ENCODE data around the gene PDCD6IP. TPM values are rescaled to one million over a fixed set of nuclear protein-coding genes. Genes with fewer than 3 reads are reported as not detected.

The PDCD6IP gene
- total RNA-seq, 2 donors from 2014 or later: 165 to 251 TPM

DNA sequence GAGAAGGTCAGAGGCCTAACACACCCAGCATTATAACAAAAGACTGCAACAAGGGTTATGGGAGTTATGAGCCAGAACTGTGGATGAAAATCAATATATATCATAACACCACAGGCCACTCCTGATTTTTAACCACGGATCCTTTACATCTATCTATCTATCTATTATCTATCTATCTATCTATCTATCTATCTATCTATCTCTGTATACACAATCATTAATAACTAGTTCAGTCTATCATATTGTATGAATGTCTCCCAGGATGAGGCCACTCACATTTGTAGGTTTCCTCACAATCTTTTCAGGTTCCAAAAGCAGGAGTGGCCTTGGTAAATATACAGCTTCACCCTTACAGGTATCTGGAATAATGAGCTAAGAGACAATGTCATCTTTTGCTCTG lies 94.2 kb downstream of the PDCD6IP start:
- no peak for DNase-seq (ENCODE audit: low spot score)

GRCh38 chr3:33895658-33896057 lies 97.2 kb downstream of the PDCD6IP start:
- intact Hi-C loops (cut with DNase I): no loop called here
- DNase-seq (ENCODE audit: low spot score): no peak
- TF ChIP-seq POLR2A (IDR thresholded peaks at IDR 0.05) (no peak), POLR2AphosphoS5 (IDR thresholded peaks at IDR 0.05) (no peak)
- TF ChIP-seq, protein P1, sequence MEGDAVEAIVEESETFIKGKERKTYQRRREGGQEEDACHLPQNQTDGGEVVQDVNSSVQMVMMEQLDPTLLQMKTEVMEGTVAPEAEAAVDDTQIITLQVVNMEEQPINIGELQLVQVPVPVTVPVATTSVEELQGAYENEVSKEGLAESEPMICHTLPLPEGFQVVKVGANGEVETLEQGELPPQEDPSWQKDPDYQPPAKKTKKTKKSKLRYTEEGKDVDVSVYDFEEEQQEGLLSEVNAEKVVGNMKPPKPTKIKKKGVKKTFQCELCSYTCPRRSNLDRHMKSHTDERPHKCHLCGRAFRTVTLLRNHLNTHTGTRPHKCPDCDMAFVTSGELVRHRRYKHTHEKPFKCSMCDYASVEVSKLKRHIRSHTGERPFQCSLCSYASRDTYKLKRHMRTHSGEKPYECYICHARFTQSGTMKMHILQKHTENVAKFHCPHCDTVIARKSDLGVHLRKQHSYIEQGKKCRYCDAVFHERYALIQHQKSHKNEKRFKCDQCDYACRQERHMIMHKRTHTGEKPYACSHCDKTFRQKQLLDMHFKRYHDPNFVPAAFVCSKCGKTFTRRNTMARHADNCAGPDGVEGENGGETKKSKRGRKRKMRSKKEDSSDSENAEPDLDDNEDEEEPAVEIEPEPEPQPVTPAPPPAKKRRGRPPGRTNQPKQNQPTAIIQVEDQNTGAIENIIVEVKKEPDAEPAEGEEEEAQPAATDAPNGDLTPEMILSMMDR (IDR thresholded peaks at IDR 0.05): no peak
- Histone ChIP-seq H3K36me3 (no peaks in the 10 kb centered on the region), H3K27me3 (replicated peaks; ENCODE audit: insufficient read depth) (no peaks in the 10 kb centered on the region), H3K4me3 (no peak overlapping the region), H3K9me3 (no peaks in the 10 kb centered on the region), H3K4me1 (replicated peaks) (no peaks in the 10 kb centered on the region), H3K27ac (no peak overlapping the region)

More for the DNA sequence above, 94.2 kb downstream of the PDCD6IP start:
- no peak overlapping the region for H3K27ac ChIP-seq
- H3K4me1 ChIP-seq (replicated peaks): no peaks in the 10 kb centered on the region
- TF ChIP-seq, protein P1 (IDR thresholded peaks at IDR 0.05): no peak
- no peak for TF ChIP-seq POLR2AphosphoS5 (IDR thresholded peaks at IDR 0.05)
- no peak for TF ChIP-seq POLR2A (IDR thresholded peaks at IDR 0.05)
- H3K27me3 ChIP-seq (replicated peaks; ENCODE audit: insufficient read depth): no peaks in the 10 kb centered on the region
- no peaks in the 10 kb centered on the region for H3K36me3 ChIP-seq
- no peaks in the 10 kb centered on the region for H3K9me3 ChIP-seq
- H3K4me3 ChIP-seq: no peak overlapping the region
- 97% methylated on average over 1 of the region's 1 CpG for WGBS
- intact Hi-C loops (cut with DNase I): no loop called here

- Histone ChIP-seq H3K9me3 (no peaks in the 10 kb centered on the region), H3K27ac (no peak overlapping the region), H3K4me1 (replicated peaks) (no peaks in the 10 kb centered on the region), H3K27me3 (replicated peaks; ENCODE audit: insufficient read depth) (no peaks in the 10 kb centered on the region), H3K4me3 (no peak overlapping the region), H3K36me3 (no peaks in the 10 kb centered on the region)
- no peak for TF ChIP-seq POLR2A (IDR thresholded peaks at IDR 0.05)
- TF ChIP-seq, protein P1 (IDR thresholded peaks at IDR 0.05): no peak
- no peak for TF ChIP-seq POLR2AphosphoS5 (IDR thresholded peaks at IDR 0.05)
- 54% methylated on average over 1 of the region's 1 CpG for WGBS
- DNase-seq (ENCODE audit: low spot score): no peak
- intact Hi-C loops (cut with DNase I): no loop called here
Measured at GRCh38 chr3:33897306-33897705, 98.9 kb downstream of the PDCD6IP start.

DNA sequence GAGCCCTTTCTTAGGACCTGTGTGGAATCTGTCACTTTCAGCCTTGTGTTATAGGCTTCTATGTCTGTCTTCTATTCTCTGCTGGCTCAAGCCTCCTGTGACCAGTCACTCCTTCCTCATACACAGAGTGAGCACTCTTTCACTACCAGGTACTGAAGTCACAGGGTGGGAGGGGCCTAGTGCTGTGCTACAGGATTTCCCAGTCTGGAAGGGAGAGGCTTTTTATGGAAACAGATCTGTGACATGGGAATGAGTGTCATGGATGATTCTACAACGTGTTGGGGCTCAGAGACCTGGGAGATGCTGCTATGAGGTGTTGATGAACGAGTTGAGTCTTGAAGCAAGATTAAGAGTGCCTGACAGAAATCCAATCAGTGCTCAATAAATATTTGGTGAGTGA lies 100.5 kb downstream of the PDCD6IP start:
- Histone ChIP-seq H3K36me3 (no peaks in the 10 kb centered on the region), H3K9me3 (no peaks in the 10 kb centered on the region), H3K4me3 (no peak overlapping the region), H3K27me3 (replicated peaks; ENCODE audit: insufficient read depth) (no peaks in the 10 kb centered on the region), H3K4me1 (replicated peaks) (no peaks in the 10 kb centered on the region), H3K27ac (no peak overlapping the region)
- TF ChIP-seq POLR2A (IDR thresholded peaks at IDR 0.05) (no peak), POLR2AphosphoS5 (IDR thresholded peaks at IDR 0.05) (no peak)
- TF ChIP-seq, protein P1 (IDR thresholded peaks at IDR 0.05): no peak
- intact Hi-C loops (cut with DNase I): no loop called here
- 77% methylated on average over 2 of the region's 2 CpGs for WGBS
- no peak for DNase-seq (ENCODE audit: low spot score)

DNA sequence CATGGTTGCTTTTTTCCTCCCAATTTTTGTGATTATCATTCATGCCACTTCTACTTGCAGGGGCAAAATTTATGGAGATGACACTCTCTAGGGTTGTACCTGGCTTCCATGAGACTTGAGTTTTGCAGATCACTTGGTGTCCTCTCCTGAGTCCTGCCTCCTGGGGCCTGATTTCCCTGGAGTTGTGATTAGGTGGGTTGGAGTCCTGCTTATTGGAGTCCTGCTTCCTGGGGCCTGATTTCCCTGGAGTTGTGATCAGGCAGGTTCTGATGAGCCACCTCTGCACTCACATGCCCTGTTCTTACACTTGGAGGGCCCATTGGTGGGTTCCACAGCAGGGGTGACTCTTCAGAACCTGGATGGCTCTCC lies 102.0 kb downstream of the PDCD6IP start:
- Histone ChIP-seq H3K4me3 (no peak overlapping the region), H3K9me3 (no peaks in the 10 kb centered on the region), H3K36me3 (no peaks in the 10 kb centered on the region), H3K27ac (no peak overlapping the region), H3K4me1 (replicated peaks) (no peaks in the 10 kb centered on the region), H3K27me3 (replicated peaks; ENCODE audit: insufficient read depth) (no peaks in the 10 kb centered on the region)
- intact Hi-C loops (cut with DNase I): no loop called here
- TF ChIP-seq, protein P1 (IDR thresholded peaks at IDR 0.05): no peak
- TF ChIP-seq POLR2AphosphoS5 (IDR thresholded peaks at IDR 0.05) (no peak), POLR2A (IDR thresholded peaks at IDR 0.05) (no peak)
- no peak for DNase-seq (ENCODE audit: low spot score)

All from prostate gland (tissue), 2 donors.